Panc1 (cell line): Measurements from ENCODE around the gene XIRP2. TPM values are rescaled to one million over a fixed set of nuclear protein-coding genes. Genes with fewer than 3 reads are reported as not detected.

ENCODE experiments used
- ATAC-seq: fragments of 200-7000 bp; cut with Tn5 transposase; 2 replicates; pipeline ENCODE4 v1.9.1; 2020; ENCODE audit warnings: mild to moderate bottlenecking, moderate library complexity
- BruUV-seq: library from RNA; stranded (reverse); fragments of 400-500 nt; replicated peaks from 2 replicates; lab custom pipeline; 2021; lab: Mats Ljungman, UMichigan
- CTCF ChIA-PET: fragments of 300-600 bp; sonication (Branson Sonifier 250); formaldehyde crosslinking; loops from one replicate; lab custom pipeline; 2022; ENCODE audit warnings: antibody characterized with exemption; lab: Charles Lee
- POLR2A ChIA-PET: fragments of 300-600 bp; sonication (Branson Sonifier 250); formaldehyde crosslinking; loops from one replicate; lab custom pipeline; 2022; ENCODE audit warnings: antibody characterized with exemption; lab: Charles Lee
- DNase-seq: peaks from one replicate; pipeline ENCODE4 v3.0.0-alpha.2; 2010; ENCODE audit warnings: low read depth, low spot score
- H3K27ac ChIP-seq: 2 replicates; pipeline ENCODE4 v1.5.1; 2011; ENCODE audit warnings: mild to moderate bottlenecking, low read length, inconsistent platforms
- H3K27me3 ChIP-seq: fragments of 200-500 bp; sonication (Bioruptor generic); 2 replicates; pipeline ENCODE4 v1.6.0; 2014; ENCODE audit warnings: low read length, inconsistent platforms; ENCODE audit not compliant: control insufficient read depth, insufficient read depth
- H3K36me3 ChIP-seq: fragments of 200-500 bp; sonication (Bioruptor generic); 2 replicates; pipeline ENCODE4 v1.5.1; 2014; ENCODE audit warnings: inconsistent platforms, mild to moderate bottlenecking, low read length, moderate library complexity; ENCODE audit not compliant: control insufficient read depth, insufficient read depth
- H3K4me1 ChIP-seq: 2 replicates; pipeline ENCODE4 v1.5.1; 2011; ENCODE audit warnings: inconsistent platforms, mild to moderate bottlenecking, low read length, moderate library complexity; ENCODE audit not compliant: control insufficient read depth, insufficient read depth
- H3K4me3 ChIP-seq, 2 experiments: 2 replicates each; pipeline ENCODE4 v1.5.1; 2011 to 2012; ENCODE audit warnings: low read depth in 2 of 2, low read length in 2 of 2, mild to moderate bottlenecking in 2 of 2, inconsistent platforms in 1 of 2, moderate library complexity in 1 of 2
- H3K9me3 ChIP-seq: fragments of 200-500 bp; sonication (Bioruptor generic); 2 replicates; pipeline ENCODE4 v1.5.1; 2014; ENCODE audit warnings: low read depth, mild to moderate bottlenecking, inconsistent platforms, low read length, moderate library complexity; ENCODE audit not compliant: control insufficient read depth, insufficient read depth
- POLR2AphosphoS5 ChIP-seq: IDR thresholded peaks from 2 replicates; pipeline ENCODE4 v1.6.1; 2012; ENCODE audit warnings: mild to moderate bottlenecking, low read depth, low read length, moderate library complexity
- REST ChIP-seq, 2 experiments: IDR thresholded peaks; 2 replicates each; pipeline ENCODE4 v1.6.1; 2011 to 2012; ENCODE audit warnings: low read depth in 2 of 2, control low read depth in 1 of 2, low read length in 1 of 2, mild to moderate bottlenecking in 1 of 2, moderate library complexity in 1 of 2; ENCODE audit not compliant: insufficient read depth in 1 of 2
- SIN3A ChIP-seq: IDR thresholded peaks from 2 replicates; pipeline ENCODE4 v1.6.1; 2012; ENCODE audit warnings: low read depth, mild to moderate bottlenecking, low read length, moderate library complexity, borderline replicate concordance; ENCODE audit not compliant: insufficient read depth
- TCF7L2 ChIP-seq: IDR thresholded peaks from 2 replicates; pipeline ENCODE4 v1.6.1; 2011; ENCODE audit warnings: mild to moderate bottlenecking, low read depth, low read length, inconsistent platforms
- in situ Hi-C: cut with HindIII; loops from 2 replicates; pipeline ENCODE4 v1.10.0; 2016; ENCODE audit warnings: low sequenced_read_pairs, low pct_unique_long_range_greater_than_20kb
- intact Hi-C: fragments of 100-400 bp; cut with micrococcal nuclease; formaldehyde crosslinking; loops from one replicate; pipeline ENCODE4 v1.10.0; 2022; ENCODE audit not compliant: unreplicated experiment
- total RNA-seq: library from RNA; stranded (reverse); gene quantifications from one replicate; pipeline ENCODE4 v1.2.1, GENCODE V29; 2021; ENCODE audit not compliant: unreplicated experiment
- TF ChIP-seq, protein P1 (sequence below): fragments of 450-650 bp; IDR thresholded peaks from 2 replicates; pipeline ENCODE4 v1.5.1; 2017; ENCODE audit warnings: mild to moderate bottlenecking

XIRP2 gene
- total RNA-seq, 1 experiment from 2014 or later = not detected

DNA sequence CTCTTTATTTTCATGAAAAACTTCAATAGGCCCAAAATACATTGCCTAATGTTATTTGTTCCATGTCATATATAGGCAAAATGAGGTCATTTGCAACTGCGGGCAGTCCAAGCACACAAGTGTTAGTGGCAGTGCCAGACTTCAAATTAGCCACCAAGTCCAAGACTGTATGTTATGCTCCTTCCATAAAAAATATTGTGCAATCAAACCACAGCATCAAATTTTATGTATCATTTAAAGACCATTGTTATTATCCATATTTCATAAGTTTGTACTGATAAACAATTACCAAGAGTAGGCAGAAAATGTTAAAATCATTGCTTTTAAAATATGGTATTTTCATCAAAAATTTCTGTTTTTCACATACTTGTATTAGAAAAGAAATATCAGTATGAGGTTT is 54.1 kb downstream of the XIRP2 start:
- ATAC-seq (no peak), DNase-seq (no peak)
- CTCF ChIA-PET = no interaction called here
- no peak overlapping the region for H3K27ac ChIP-seq
- no TSS peak for BruUV-seq
- no peaks in the 10 kb centered on the region for H3K9me3 ChIP-seq
- POLR2A ChIA-PET = no interaction called here
- TF ChIP-seq SIN3A (no peak), TCF7L2 (no peak), REST (IDR thresholded peaks at IDR 0.05; ENCODE audit: insufficient read depth in 1 of 2, low read depth in 2 of 2, low read length in 1 of 2) (no peak), POLR2AphosphoS5 (no peak)
- TF ChIP-seq, protein P1, sequence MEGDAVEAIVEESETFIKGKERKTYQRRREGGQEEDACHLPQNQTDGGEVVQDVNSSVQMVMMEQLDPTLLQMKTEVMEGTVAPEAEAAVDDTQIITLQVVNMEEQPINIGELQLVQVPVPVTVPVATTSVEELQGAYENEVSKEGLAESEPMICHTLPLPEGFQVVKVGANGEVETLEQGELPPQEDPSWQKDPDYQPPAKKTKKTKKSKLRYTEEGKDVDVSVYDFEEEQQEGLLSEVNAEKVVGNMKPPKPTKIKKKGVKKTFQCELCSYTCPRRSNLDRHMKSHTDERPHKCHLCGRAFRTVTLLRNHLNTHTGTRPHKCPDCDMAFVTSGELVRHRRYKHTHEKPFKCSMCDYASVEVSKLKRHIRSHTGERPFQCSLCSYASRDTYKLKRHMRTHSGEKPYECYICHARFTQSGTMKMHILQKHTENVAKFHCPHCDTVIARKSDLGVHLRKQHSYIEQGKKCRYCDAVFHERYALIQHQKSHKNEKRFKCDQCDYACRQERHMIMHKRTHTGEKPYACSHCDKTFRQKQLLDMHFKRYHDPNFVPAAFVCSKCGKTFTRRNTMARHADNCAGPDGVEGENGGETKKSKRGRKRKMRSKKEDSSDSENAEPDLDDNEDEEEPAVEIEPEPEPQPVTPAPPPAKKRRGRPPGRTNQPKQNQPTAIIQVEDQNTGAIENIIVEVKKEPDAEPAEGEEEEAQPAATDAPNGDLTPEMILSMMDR = no peak
- no peaks in the 10 kb centered on the region for H3K36me3 ChIP-seq
- no peak overlapping the region for H3K4me3 ChIP-seq
- H3K4me1 ChIP-seq = no peaks in the 10 kb centered on the region
- intact Hi-C loops (no loop called here), in situ Hi-C loops (no loop called here)
- H3K27me3 ChIP-seq = no peaks in the 10 kb centered on the region

- no TSS peak for BruUV-seq
- Histone ChIP-seq H3K36me3 (no peaks in the 10 kb centered on the region), H3K4me1 (no peaks in the 10 kb centered on the region), H3K27ac (no peak overlapping the region), H3K4me3 (no peak overlapping the region), H3K9me3 (no peaks in the 10 kb centered on the region), H3K27me3 (no peaks in the 10 kb centered on the region)
- DNase-seq (no peak), ATAC-seq (no peak)
- in situ Hi-C loops (no loop called here), intact Hi-C loops (no loop called here)
- ChIA-PET POLR2A (no interaction called here), CTCF (no interaction called here)
- no peak for TF ChIP-seq TCF7L2
- TF ChIP-seq, protein P1 = no peak
- no peak for TF ChIP-seq REST (IDR thresholded peaks at IDR 0.05; ENCODE audit: insufficient read depth in 1 of 2, low read depth in 2 of 2, low read length in 1 of 2)
- TF ChIP-seq SIN3A = no peak
- no peak for TF ChIP-seq POLR2AphosphoS5
Measured at GRCh38 chr2:166944909-166945308, 56.6 kb downstream of the XIRP2 start.
